ENCODE results near the gene FCHSD1.

The FCHSD1 gene

DNA sequence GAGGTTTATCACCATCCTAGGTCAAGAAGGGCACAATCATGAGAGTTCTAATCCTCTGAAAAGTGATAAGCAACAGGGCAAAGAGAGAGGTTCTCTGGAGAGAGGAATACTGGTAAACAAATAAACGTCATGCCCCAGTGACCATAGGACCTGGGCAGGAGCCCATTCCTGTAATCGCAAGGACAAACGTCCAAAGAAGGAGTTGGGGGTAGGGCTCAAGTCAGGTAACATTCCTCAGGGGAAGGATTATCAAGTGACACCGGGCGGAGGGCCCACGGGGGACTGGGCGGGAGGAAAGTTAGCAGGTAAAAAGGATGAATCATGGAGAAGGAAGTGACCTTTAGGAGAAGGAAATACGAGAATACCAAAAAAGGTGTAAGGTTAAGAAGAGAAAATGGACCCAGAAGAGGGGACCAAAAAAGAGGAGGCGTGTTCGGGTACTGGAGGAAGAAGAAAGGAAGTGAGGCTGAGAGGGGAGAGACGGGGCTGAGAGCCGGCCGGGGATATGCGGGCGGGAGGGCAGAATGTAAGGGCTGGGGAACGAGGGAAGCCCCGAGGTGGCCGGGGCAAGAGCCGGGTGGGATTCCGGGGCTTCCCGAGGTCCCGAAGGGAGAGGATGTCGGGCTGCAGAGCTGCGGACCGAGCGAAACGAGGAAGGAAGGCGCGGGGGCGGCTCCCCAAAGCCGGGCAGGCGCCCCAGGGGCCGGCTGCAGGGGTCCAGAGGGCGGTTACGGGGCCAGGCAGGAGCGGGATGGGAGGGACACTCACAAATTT is 33.0 kb downstream of the FCHSD1 start:
- TF ChIP-seq EZH2phosphoT487 (IDR thresholded peaks at IDR 0.05; ENCODE audit: borderline replicate concordance, low read length): no peak
- TF ChIP-seq, protein P1, sequence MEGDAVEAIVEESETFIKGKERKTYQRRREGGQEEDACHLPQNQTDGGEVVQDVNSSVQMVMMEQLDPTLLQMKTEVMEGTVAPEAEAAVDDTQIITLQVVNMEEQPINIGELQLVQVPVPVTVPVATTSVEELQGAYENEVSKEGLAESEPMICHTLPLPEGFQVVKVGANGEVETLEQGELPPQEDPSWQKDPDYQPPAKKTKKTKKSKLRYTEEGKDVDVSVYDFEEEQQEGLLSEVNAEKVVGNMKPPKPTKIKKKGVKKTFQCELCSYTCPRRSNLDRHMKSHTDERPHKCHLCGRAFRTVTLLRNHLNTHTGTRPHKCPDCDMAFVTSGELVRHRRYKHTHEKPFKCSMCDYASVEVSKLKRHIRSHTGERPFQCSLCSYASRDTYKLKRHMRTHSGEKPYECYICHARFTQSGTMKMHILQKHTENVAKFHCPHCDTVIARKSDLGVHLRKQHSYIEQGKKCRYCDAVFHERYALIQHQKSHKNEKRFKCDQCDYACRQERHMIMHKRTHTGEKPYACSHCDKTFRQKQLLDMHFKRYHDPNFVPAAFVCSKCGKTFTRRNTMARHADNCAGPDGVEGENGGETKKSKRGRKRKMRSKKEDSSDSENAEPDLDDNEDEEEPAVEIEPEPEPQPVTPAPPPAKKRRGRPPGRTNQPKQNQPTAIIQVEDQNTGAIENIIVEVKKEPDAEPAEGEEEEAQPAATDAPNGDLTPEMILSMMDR (IDR thresholded peaks at IDR 0.05; ENCODE audit: low read depth, low read length, poor library complexity, severe bottlenecking): no peak
- H4K20me1 ChIP-seq (ENCODE audit: control insufficient read depth, insufficient read depth, low read depth, low read length): peaks cover 7% of the 10 kb centered on the region; the same call in 1 of the 2 replicates
- H3K9me3 ChIP-seq (ENCODE audit: control insufficient read depth, insufficient read depth, low read length): no peaks in the 10 kb centered on the region
- peaks cover 54% of the 10 kb centered on the region for H3K36me3 ChIP-seq (ENCODE audit: control insufficient read depth, low read length)
- H3K4me2 ChIP-seq (ENCODE audit: low read length): peak overlapping the region; percentile 71
- H3K27me3 ChIP-seq (ENCODE audit: control insufficient read depth, low read length): no peaks in the 10 kb centered on the region
- peak overlapping the region; percentile 71 for H3K4me3 ChIP-seq (ENCODE audit: low read length)
- no peaks in the 10 kb centered on the region for H3K9me2 ChIP-seq (replicated peaks; ENCODE audit: control insufficient read depth, low read length)
- H3K27ac ChIP-seq (ENCODE audit: low read depth, low read length): peak overlapping the region; percentile 51
- H3K4me1 ChIP-seq (ENCODE audit: control insufficient read depth, low read length): peaks cover 47% of the 10 kb centered on the region
- peaks cover 53% of the 10 kb centered on the region for H3K79me2 ChIP-seq (ENCODE audit: control insufficient read depth, low read length)
- peaks cover 16% of the 10 kb centered on the region for H3F3A ChIP-seq (ENCODE audit: control insufficient read depth, insufficient read depth)

DNA sequence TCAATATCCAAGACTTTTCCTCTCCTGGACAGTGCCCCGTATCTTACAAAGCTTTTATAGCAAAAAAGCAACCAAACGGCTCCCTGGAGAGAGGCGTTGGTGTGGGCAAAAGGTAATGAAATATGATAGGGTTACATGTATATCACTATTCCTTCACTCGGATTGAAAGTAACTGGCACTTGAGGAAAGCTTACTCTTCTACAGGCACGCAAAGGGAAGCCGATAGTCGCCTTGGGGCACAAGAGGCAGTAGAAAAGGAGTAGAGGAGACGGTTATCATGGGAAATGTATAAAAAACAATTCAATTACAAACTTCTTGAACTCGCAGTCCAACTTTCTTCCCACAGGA is 33.6 kb downstream of the FCHSD1 start:
- Histone ChIP-seq H3K4me2 (ENCODE audit: low read length) (peak overlapping the region; percentile 71), H3K9me3 (ENCODE audit: control insufficient read depth, insufficient read depth, low read length) (no peaks in the 10 kb centered on the region), H3K27ac (ENCODE audit: low read depth, low read length) (no peak overlapping the region), H3K9me2 (replicated peaks; ENCODE audit: control insufficient read depth, low read length) (no peaks in the 10 kb centered on the region), H3K4me1 (ENCODE audit: control insufficient read depth, low read length) (peaks cover 52% of the 10 kb centered on the region), H3K79me2 (ENCODE audit: control insufficient read depth, low read length) (peaks cover 59% of the 10 kb centered on the region), H3K36me3 (ENCODE audit: control insufficient read depth, low read length) (peaks cover 49% of the 10 kb centered on the region), H4K20me1 (ENCODE audit: control insufficient read depth, insufficient read depth, low read depth, low read length) (peaks cover 7% of the 10 kb centered on the region; the same call in 1 of the 2 replicates), H3K4me3 (ENCODE audit: low read length) (peak overlapping the region; percentile 71), H3F3A (ENCODE audit: control insufficient read depth, insufficient read depth) (peaks cover 16% of the 10 kb centered on the region), H3K27me3 (ENCODE audit: control insufficient read depth, low read length) (no peaks in the 10 kb centered on the region)
- TF ChIP-seq, protein P1 (IDR thresholded peaks at IDR 0.05; ENCODE audit: low read depth, low read length, poor library complexity, severe bottlenecking): no peak
- TF ChIP-seq EZH2phosphoT487 (IDR thresholded peaks at IDR 0.05; ENCODE audit: borderline replicate concordance, low read length): no peak

DNA sequence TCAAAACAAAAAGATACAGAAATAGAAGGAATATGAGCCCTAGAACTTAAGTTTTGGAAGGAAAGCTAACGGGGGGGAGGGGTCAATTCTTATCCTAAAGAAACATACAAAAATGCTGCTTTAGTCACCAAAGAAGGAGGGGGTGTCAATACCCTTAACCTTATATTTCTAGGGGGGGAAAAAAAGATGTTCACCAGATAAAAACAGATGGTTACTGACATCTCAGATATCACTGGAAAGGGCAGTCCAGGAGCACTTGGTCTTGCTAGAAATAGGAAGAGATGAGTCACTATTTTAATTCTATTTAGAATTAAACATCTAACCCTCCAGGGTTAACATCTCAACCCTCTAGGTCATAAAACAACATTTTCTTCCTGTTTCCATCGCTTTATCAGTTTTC is 34.1 kb downstream of the FCHSD1 start:
- H3K4me2 ChIP-seq (ENCODE audit: low read length): peak overlapping the region; percentile 71
- H4K20me1 ChIP-seq (ENCODE audit: control insufficient read depth, insufficient read depth, low read depth, low read length): peaks cover 7% of the 10 kb centered on the region; the same call in 1 of the 2 replicates
- peaks cover 16% of the 10 kb centered on the region for H3F3A ChIP-seq (ENCODE audit: control insufficient read depth, insufficient read depth)
- H3K79me2 ChIP-seq (ENCODE audit: control insufficient read depth, low read length): peaks cover 64% of the 10 kb centered on the region
- peaks cover 52% of the 10 kb centered on the region for H3K4me1 ChIP-seq (ENCODE audit: control insufficient read depth, low read length)
- H3K27ac ChIP-seq (ENCODE audit: low read depth, low read length): no peak overlapping the region
- peak overlapping the region; percentile 71 for H3K4me3 ChIP-seq (ENCODE audit: low read length)
- H3K9me3 ChIP-seq (ENCODE audit: control insufficient read depth, insufficient read depth, low read length): no peaks in the 10 kb centered on the region
- H3K36me3 ChIP-seq (ENCODE audit: control insufficient read depth, low read length): peaks cover 47% of the 10 kb centered on the region
- no peaks in the 10 kb centered on the region for H3K9me2 ChIP-seq (replicated peaks; ENCODE audit: control insufficient read depth, low read length)
- no peaks in the 10 kb centered on the region for H3K27me3 ChIP-seq (ENCODE audit: control insufficient read depth, low read length)
- TF ChIP-seq, protein P1 (IDR thresholded peaks at IDR 0.05; ENCODE audit: low read depth, low read length, poor library complexity, severe bottlenecking): no peak
- no peak for TF ChIP-seq EZH2phosphoT487 (IDR thresholded peaks at IDR 0.05; ENCODE audit: borderline replicate concordance, low read length)

All from DOHH2 (cell line).